ENCODE measurements around the gene ABLIM2. TPM values are rescaled to one million over a fixed set of nuclear protein-coding genes. Genes with fewer than 3 reads are reported as not detected.

Gene ABLIM2
- total RNA-seq, 1 donor from 2014 or later: 7.5 TPM

DNA sequence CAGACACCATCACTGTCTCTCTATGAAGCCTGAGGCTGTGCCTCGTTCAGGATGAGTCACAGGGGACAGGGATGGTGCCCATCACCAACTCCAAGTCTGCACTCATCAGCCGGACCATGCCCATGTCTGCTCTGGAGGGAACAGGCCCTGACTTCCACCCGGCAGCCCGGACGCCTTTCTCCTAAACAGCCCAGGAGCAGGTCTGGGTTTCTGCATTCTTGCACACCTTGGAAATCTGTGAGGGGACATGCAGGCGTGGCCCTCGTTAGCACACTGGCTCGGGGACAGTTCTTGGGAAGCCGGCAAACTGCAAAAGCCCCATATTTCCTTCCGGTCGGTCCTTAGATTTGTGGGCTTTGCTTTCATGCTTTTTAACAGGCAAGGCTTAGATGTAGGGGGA, 151.0 kb downstream of the ABLIM2 start:
- peaks cover 15% of the 10 kb centered on the region for H3K9me3 Mint-ChIP-seq (ENCODE audit: unreplicated experiment)
- DNase-seq: no peak
- peaks cover 29% of the 10 kb centered on the region for H3K4me1 Mint-ChIP-seq (ENCODE audit: low read depth, unreplicated experiment)
- H3K27ac Mint-ChIP-seq (ENCODE audit: unreplicated experiment): no peak overlapping the region
- no peak overlapping the region for H3K4me3 Mint-ChIP-seq (ENCODE audit: unreplicated experiment)
- TF ChIP-seq, protein P1, sequence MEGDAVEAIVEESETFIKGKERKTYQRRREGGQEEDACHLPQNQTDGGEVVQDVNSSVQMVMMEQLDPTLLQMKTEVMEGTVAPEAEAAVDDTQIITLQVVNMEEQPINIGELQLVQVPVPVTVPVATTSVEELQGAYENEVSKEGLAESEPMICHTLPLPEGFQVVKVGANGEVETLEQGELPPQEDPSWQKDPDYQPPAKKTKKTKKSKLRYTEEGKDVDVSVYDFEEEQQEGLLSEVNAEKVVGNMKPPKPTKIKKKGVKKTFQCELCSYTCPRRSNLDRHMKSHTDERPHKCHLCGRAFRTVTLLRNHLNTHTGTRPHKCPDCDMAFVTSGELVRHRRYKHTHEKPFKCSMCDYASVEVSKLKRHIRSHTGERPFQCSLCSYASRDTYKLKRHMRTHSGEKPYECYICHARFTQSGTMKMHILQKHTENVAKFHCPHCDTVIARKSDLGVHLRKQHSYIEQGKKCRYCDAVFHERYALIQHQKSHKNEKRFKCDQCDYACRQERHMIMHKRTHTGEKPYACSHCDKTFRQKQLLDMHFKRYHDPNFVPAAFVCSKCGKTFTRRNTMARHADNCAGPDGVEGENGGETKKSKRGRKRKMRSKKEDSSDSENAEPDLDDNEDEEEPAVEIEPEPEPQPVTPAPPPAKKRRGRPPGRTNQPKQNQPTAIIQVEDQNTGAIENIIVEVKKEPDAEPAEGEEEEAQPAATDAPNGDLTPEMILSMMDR (IDR thresholded peaks at IDR 0.05; ENCODE audit: partially characterized antibody, unreplicated experiment): no peak
- H3K36me3 Mint-ChIP-seq (ENCODE audit: unreplicated experiment): no peaks in the 10 kb centered on the region
- H3K27me3 Mint-ChIP-seq (ENCODE audit: unreplicated experiment): peaks cover 8% of the 10 kb centered on the region

GRCh38 chr4:8006471-8006870, 152.1 kb downstream of the ABLIM2 start:
- Mint-ChIP-seq H3K4me1 (ENCODE audit: low read depth, unreplicated experiment) (peaks cover 34% of the 10 kb centered on the region), H3K27me3 (ENCODE audit: unreplicated experiment) (peaks cover 11% of the 10 kb centered on the region), H3K9me3 (ENCODE audit: unreplicated experiment) (peaks cover 16% of the 10 kb centered on the region), H3K4me3 (ENCODE audit: unreplicated experiment) (peak overlapping the region; percentile 46), H3K27ac (ENCODE audit: unreplicated experiment) (no peak overlapping the region), H3K36me3 (ENCODE audit: unreplicated experiment) (no peaks in the 10 kb centered on the region)
- no peak for DNase-seq
- TF ChIP-seq, protein P1 (IDR thresholded peaks at IDR 0.05; ENCODE audit: partially characterized antibody, unreplicated experiment): no peak

GRCh38 chr4:8005814-8006215, 152.8 kb downstream of the ABLIM2 start:
- no peaks in the 10 kb centered on the region for H3K36me3 Mint-ChIP-seq (ENCODE audit: unreplicated experiment)
- H3K4me1 Mint-ChIP-seq (ENCODE audit: low read depth, unreplicated experiment): peaks cover 32% of the 10 kb centered on the region
- peak overlapping the region; percentile 46 for H3K4me3 Mint-ChIP-seq (ENCODE audit: unreplicated experiment)
- DNase-seq: peak; percentile 61
- no peak overlapping the region for H3K27ac Mint-ChIP-seq (ENCODE audit: unreplicated experiment)
- TF ChIP-seq, protein P1 (IDR thresholded peaks at IDR 0.05; ENCODE audit: partially characterized antibody, unreplicated experiment): no peak
- H3K9me3 Mint-ChIP-seq (ENCODE audit: unreplicated experiment): peaks cover 16% of the 10 kb centered on the region
- peaks cover 9% of the 10 kb centered on the region for H3K27me3 Mint-ChIP-seq (ENCODE audit: unreplicated experiment)

GRCh38 chr4:8005033-8005808, 153.4 kb downstream of the ABLIM2 start:
- Mint-ChIP-seq H3K27me3 (ENCODE audit: unreplicated experiment) (peaks cover 9% of the 10 kb centered on the region), H3K9me3 (ENCODE audit: unreplicated experiment) (peaks cover 16% of the 10 kb centered on the region), H3K27ac (ENCODE audit: unreplicated experiment) (no peak overlapping the region), H3K4me1 (ENCODE audit: low read depth, unreplicated experiment) (peaks cover 26% of the 10 kb centered on the region), H3K36me3 (ENCODE audit: unreplicated experiment) (no peaks in the 10 kb centered on the region), H3K4me3 (ENCODE audit: unreplicated experiment) (no peak overlapping the region)
- DNase-seq: no peak
- TF ChIP-seq, protein P1 (IDR thresholded peaks at IDR 0.05; ENCODE audit: partially characterized antibody, unreplicated experiment): no peak

DNA sequence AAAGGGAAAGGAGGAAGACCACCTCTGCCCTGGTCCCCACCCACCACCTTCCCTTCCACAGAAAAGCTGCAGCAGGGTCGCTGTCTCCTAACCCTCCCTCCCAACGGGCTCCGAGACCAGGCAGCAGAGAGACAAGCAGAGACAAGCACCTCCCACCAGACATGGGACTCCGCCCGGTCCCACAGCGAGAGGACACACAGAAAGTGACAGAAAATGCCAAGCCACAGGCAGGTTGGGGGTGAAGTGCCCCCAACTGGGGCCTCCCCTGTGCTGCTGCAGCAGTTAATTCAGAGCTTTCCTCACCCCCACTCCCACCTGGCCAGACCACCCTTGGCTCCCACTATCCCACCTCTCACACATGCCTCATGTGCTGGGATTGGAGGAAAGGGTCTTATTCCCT, 154.5 kb downstream of the ABLIM2 start:
- TF ChIP-seq, protein P1 (IDR thresholded peaks at IDR 0.05; ENCODE audit: partially characterized antibody, unreplicated experiment): no peak
- H3K27me3 Mint-ChIP-seq (ENCODE audit: unreplicated experiment): peaks cover 12% of the 10 kb centered on the region
- H3K36me3 Mint-ChIP-seq (ENCODE audit: unreplicated experiment): no peaks in the 10 kb centered on the region
- DNase-seq: no peak
- no peak overlapping the region for H3K27ac Mint-ChIP-seq (ENCODE audit: unreplicated experiment)
- H3K4me3 Mint-ChIP-seq (ENCODE audit: unreplicated experiment): no peak overlapping the region
- H3K4me1 Mint-ChIP-seq (ENCODE audit: low read depth, unreplicated experiment): peaks cover 23% of the 10 kb centered on the region
- peaks cover 18% of the 10 kb centered on the region for H3K9me3 Mint-ChIP-seq (ENCODE audit: unreplicated experiment)
